Measurements from ENCODE around the gene DVL1. TPM values are rescaled to one million over a fixed set of nuclear protein-coding genes. Genes with fewer than 3 reads are reported as not detected.

The DVL1 gene
- total and polyA plus RNA-seq, 2 of the 13 experiments (the other 11 are each of a cell fraction or from before 2014, with no cell fraction given), result 30.8 to 60.4 TPM

- TF ChIP-seq ZZZ3 (CRISPR knock-in tag; IDR thresholded peaks at IDR 0.05; ENCODE audit: borderline replicate concordance) (no peak), ZNF280D (CRISPR knock-in tag; IDR thresholded peaks at IDR 0.05) (peak; percentile 79; the same call in 1 of the 2 replicates), ZNF781 (CRISPR knock-in tag; IDR thresholded peaks at IDR 0.05; ENCODE audit: borderline replicate concordance, not compliant biosample characterization) (no peak), MLX (CRISPR knock-in tag; IDR thresholded peaks at IDR 0.05) (no peak), PCBP1 (IDR thresholded peaks at IDR 0.05; ENCODE audit: borderline replicate concordance, low read depth, low read length) (no peak), TBX2 (CRISPR knock-in tag; IDR thresholded peaks at IDR 0.05; ENCODE audit: borderline replicate concordance) (peak; percentile 77), ZFP36L2 (CRISPR knock-in tag; IDR thresholded peaks at IDR 0.05) (0 out of 2 replicates have a peak, but pooled peaks have one; percentile 43), ZNF720 (CRISPR knock-in tag; IDR thresholded peaks at IDR 0.05) (no peak; the same call in 1 of the 2 replicates), ZBTB37 (CRISPR knock-in tag; IDR thresholded peaks at IDR 0.05) (0 out of 2 replicates have a peak, but pooled peaks have one; percentile 64), NRL (CRISPR knock-in tag; IDR thresholded peaks at IDR 0.05; ENCODE audit: borderline replicate concordance) (no peak), ZNF496 (CRISPR knock-in tag; IDR thresholded peaks at IDR 0.05; ENCODE audit: insufficient replicate concordance) (no peak), BRF2 (CRISPR knock-in tag; IDR thresholded peaks at IDR 0.05) (no peak), ZNF572 (CRISPR knock-in tag; IDR thresholded peaks at IDR 0.05) (no peak), ZFYVE20 (CRISPR knock-in tag; IDR thresholded peaks at IDR 0.05; ENCODE audit: borderline replicate concordance, low read depth) (peak; percentile 55; the same call in 1 of the 2 replicates), ISL2 (CRISPR knock-in tag; IDR thresholded peaks at IDR 0.05) (0 out of 2 replicates have a peak, but pooled peaks have one; percentile 33), ZEB1 (IDR thresholded peaks at IDR 0.05; ENCODE audit: insufficient replicate concordance, low read depth) (no peak), ZSCAN25 (CRISPR knock-in tag; IDR thresholded peaks at IDR 0.05) (0 out of 2 replicates have a peak, but pooled peaks have one; percentile 27), ZNF556 (CRISPR knock-in tag; IDR thresholded peaks at IDR 0.05; ENCODE audit: borderline replicate concordance) (no peak), ETV5 (CRISPR knock-in tag; IDR thresholded peaks at IDR 0.05; ENCODE audit: borderline replicate concordance) (no peak), ZNF777 (CRISPR knock-in tag; IDR thresholded peaks at IDR 0.05) (no peak), ZNF317 (CRISPR knock-in tag; IDR thresholded peaks at IDR 0.05) (peak; percentile 84), ZNF577 (CRISPR knock-in tag; IDR thresholded peaks at IDR 0.05; ENCODE audit: borderline replicate concordance, low read depth) (no peak), ZNF746 (CRISPR knock-in tag; IDR thresholded peaks at IDR 0.05) (no peak)
Measured at GRCh38 chr1:1334835-1335234, 14.4 kb downstream of the DVL1 start (continued).

Measured in HepG2 (cell line).